ENCODE data around the gene ARHGEF28.

DNA sequence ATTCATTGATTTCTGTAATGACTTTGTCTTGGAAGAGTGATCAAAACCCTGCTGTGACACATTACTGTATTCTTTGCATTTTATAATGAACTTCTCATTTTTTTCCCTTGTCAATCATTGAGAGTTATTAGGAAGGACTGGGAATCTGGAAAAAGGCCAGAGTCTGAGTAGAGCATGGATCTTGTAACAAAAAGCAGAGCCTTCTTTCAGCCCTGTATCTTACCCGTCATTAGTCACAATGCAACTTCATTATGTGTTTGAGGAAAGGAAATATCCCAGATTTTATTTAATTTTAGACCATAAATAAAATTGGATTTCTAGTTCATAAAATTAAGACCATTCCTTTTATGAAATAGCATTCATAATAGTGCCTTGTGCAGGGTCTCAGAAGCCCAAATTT is 131.4 kb downstream of the ARHGEF28 start:
- no peak for TF ChIP-seq EP300 (IDR thresholded peaks at IDR 0.05)
- TF ChIP-seq, protein P1, sequence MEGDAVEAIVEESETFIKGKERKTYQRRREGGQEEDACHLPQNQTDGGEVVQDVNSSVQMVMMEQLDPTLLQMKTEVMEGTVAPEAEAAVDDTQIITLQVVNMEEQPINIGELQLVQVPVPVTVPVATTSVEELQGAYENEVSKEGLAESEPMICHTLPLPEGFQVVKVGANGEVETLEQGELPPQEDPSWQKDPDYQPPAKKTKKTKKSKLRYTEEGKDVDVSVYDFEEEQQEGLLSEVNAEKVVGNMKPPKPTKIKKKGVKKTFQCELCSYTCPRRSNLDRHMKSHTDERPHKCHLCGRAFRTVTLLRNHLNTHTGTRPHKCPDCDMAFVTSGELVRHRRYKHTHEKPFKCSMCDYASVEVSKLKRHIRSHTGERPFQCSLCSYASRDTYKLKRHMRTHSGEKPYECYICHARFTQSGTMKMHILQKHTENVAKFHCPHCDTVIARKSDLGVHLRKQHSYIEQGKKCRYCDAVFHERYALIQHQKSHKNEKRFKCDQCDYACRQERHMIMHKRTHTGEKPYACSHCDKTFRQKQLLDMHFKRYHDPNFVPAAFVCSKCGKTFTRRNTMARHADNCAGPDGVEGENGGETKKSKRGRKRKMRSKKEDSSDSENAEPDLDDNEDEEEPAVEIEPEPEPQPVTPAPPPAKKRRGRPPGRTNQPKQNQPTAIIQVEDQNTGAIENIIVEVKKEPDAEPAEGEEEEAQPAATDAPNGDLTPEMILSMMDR (IDR thresholded peaks at IDR 0.05), result no peak
